GM21786 (cell line): ENCODE measurements around the gene ZNF716.
"Not testable (repeated sequence)": the region's sequence is repeated elsewhere in the genome, so short reads cannot be mapped to it uniquely, and the experiment has no call there.

Source experiments
- ATAC-seq: cut with Tn5 transposase; IDR thresholded peaks from one replicate; pipeline ENCODE4 v1.9.1; 2021; ENCODE audit not compliant: unreplicated experiment

ZNF716 gene

GRCh38 chr7:57425969-57426628 is 23.9 kb upstream of the ZNF716 start:
- no peak for ATAC-seq

GRCh38 chr7:57426629-57427003 is 23.4 kb upstream of the ZNF716 start:
- no peak for ATAC-seq

GRCh38 chr7:57427146-57427545 is 22.8 kb upstream of the ZNF716 start:
- ATAC-seq, result no peak

GRCh38 chr7:57427594-57427993 is 22.4 kb upstream of the ZNF716 start:
- ATAC-seq, result no peak

GRCh38 chr7:57432583-57432982 is 17.4 kb upstream of the ZNF716 start:
- ATAC-seq, result no peak

GRCh38 chr7:57437581-57437980 is 12.4 kb upstream of the ZNF716 start:
- no peak for ATAC-seq

GRCh38 chr7:57438244-57438643 is 11.7 kb upstream of the ZNF716 start:
- no peak for ATAC-seq

GRCh38 chr7:57443567-57443966 is 6.4 kb upstream of the ZNF716 start:
- ATAC-seq, result no peak

- ATAC-seq, result not testable (repeated sequence)
Measured at GRCh38 chr7:57469186-57469828, 19.3 kb downstream of the ZNF716 start.

- ATAC-seq, result not testable (repeated sequence)
Measured at GRCh38 chr7:57480304-57480703, 30.3 kb downstream of the ZNF716 start.

GRCh38 chr7:57485022-57485421 is 35.0 kb downstream of the ZNF716 start:
- ATAC-seq, result not testable (repeated sequence)

GRCh38 chr7:57487957-57488356 is 38.0 kb downstream of the ZNF716 start:
- no peak for ATAC-seq

GRCh38 chr7:57495111-57495510 is 45.1 kb downstream of the ZNF716 start:
- not testable (repeated sequence) for ATAC-seq

- ATAC-seq, result no peak
Measured at GRCh38 chr7:57496395-57496794, 46.4 kb downstream of the ZNF716 start.

- no peak for ATAC-seq
Measured at GRCh38 chr7:57505176-57505575, 55.2 kb downstream of the ZNF716 start.
